ENCODE results near the gene GANAB. TPM values are rescaled to one million over a fixed set of nuclear protein-coding genes. Genes with fewer than 3 reads are reported as not detected.

The GANAB gene
- total RNA-seq, 1 donor from 2014 or later, result 323 TPM

Other genes with a start within 250 kb of the GANAB start
- gene SCGB1A1, start 227.6 kb downstream of the GANAB start, total RNA-seq, result not detected in 2 replicates
- gene AHNAK, start 99.8 kb downstream of the GANAB start, total RNA-seq, result 305 and 378 TPM in 2 replicates
- gene EEF1G, start 72.7 kb downstream of the GANAB start, total RNA-seq, result 1,185 and 1,298 TPM in 2 replicates
- gene TUT1, start 55.1 kb downstream of the GANAB start, total RNA-seq, result 16.8 and 18.3 TPM in 2 replicates
- gene MTA2, start 44.7 kb downstream of the GANAB start, total RNA-seq, result 123 and 136 TPM in 2 replicates
- 25.5 and 29.8 TPM in 2 replicates for gene EML3, start 33.8 kb downstream of the GANAB start, total RNA-seq
- gene ROM1, start 33.4 kb downstream of the GANAB start, total RNA-seq, result 0.79 and 1.3 TPM in 2 replicates
- 52.4 and 54.5 TPM in 2 replicates for gene B3GAT3, start 24.6 kb downstream of the GANAB start, total RNA-seq
- gene INTS5, start 6.7 kb upstream of the GANAB start, total RNA-seq, result 16.7 and 18.4 TPM in 2 replicates
- gene C11orf98, start 18.6 kb upstream of the GANAB start, total RNA-seq, result 60.0 and 69.8 TPM in 2 replicates
- 15.6 and 23.3 TPM in 2 replicates for gene CSKMT, start 18.7 kb upstream of the GANAB start, total RNA-seq
- gene UQCC3, start 25.1 kb upstream of the GANAB start, total RNA-seq, result 7.2 and 8.7 TPM in 2 replicates
- 6.4 and 8.0 TPM in 2 replicates for gene LBHD1, start 25.7 kb upstream of the GANAB start, total RNA-seq
- 80.0 and 89.8 TPM in 2 replicates for gene UBXN1, start 32.5 kb upstream of the GANAB start, total RNA-seq
- 0.17 and 0.43 TPM in 2 replicates for gene LRRN4CL, start 42.9 kb upstream of the GANAB start, total RNA-seq
- gene BSCL2, start 60.8 kb upstream of the GANAB start, total RNA-seq, result 51.1 and 55.0 TPM in 2 replicates
- 0.46 TPM in 1 of 2 replicates, not detected in the other for gene GNG3, start 61.1 kb upstream of the GANAB start, total RNA-seq
- gene HNRNPUL2, start 80.8 kb upstream of the GANAB start, total RNA-seq, result 39.9 and 40.0 TPM in 2 replicates
- 51.9 and 60.8 TPM in 2 replicates for gene TTC9C, start 81.9 kb upstream of the GANAB start, total RNA-seq
- 11.0 and 11.2 TPM in 2 replicates for gene ZBTB3, start 107.5 kb upstream of the GANAB start, total RNA-seq
- 88.3 and 89.1 TPM in 2 replicates for gene POLR2G, start 115.0 kb upstream of the GANAB start, total RNA-seq
- 14.7 and 15.1 TPM in 2 replicates for gene TAF6L, start 124.8 kb upstream of the GANAB start, total RNA-seq
- gene TMEM179B, start 140.8 kb upstream of the GANAB start, total RNA-seq, result 51.3 and 57.5 TPM in 2 replicates
- gene TMEM223, start 145.4 kb upstream of the GANAB start, total RNA-seq, result 7.8 and 11.3 TPM in 2 replicates
- gene NXF1, start 158.8 kb upstream of the GANAB start, total RNA-seq, result 51.4 and 55.9 TPM in 2 replicates
- gene STX5, start 185.4 kb upstream of the GANAB start, total RNA-seq, result 44.2 and 45.7 TPM in 2 replicates
- gene TEX54, start 186.2 kb upstream of the GANAB start, total RNA-seq, result not detected in 2 replicates
- 46.8 and 53.5 TPM in 2 replicates for gene WDR74, start 193.0 kb upstream of the GANAB start, total RNA-seq
- 588 and 592 TPM in 2 replicates for gene SLC3A2, start 234.3 kb upstream of the GANAB start, total RNA-seq